Activated naive CD4-positive, alpha-beta T cell treated with anti-CD3 and anti-CD28 coated beads, Interleukin-2, amount 50 U/mL, for 16 hours (primary cell): Measurements from ENCODE around the gene GUCA2A.

ENCODE experiments used
- DNase-seq: peaks from one replicate; pipeline ENCODE4 v3.0.0-alpha.2; 2020

Gene GUCA2A

DNA sequence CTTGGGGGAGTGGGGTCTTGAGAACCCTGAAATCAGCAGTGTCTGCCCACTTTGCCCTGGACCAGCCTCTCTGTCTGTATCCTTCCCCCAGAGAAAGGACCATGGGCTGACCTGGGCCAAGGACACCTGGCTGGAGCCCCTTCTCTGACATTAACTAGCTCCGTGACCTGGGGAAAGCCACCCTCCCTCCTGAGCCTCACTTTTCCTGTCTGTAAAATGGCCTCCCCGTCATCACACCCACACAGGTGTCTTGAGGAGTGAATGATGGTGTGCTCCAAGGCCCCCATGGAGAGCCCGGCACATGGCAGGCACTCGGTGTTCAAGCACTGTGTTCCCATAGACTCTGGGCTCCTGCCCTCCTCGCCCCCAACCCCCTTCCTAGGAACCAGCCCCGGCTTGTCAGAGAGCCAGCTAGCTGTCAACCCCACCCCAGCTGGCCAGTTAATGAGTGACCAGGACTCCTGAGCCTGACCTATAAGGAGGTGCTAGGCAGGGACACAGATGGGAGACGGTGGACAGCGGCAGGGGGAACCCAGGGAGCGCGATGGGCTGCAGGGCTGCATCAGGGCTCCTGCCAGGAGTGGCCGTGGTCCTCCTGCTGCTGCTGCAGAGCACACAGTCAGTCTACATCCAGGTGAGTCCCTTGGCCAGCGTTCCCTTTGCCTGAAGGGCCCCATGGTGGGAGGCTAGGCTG is 11.5 kb downstream of the GUCA2A start, which contains the start of gene GUCA2B:
GUCA2B (plus strand) TSS at position 504 of the 694 bp plus-strand sequence; CDS start at position 545, 41 bp downstream.
- DNase-seq, result no peak

DNA sequence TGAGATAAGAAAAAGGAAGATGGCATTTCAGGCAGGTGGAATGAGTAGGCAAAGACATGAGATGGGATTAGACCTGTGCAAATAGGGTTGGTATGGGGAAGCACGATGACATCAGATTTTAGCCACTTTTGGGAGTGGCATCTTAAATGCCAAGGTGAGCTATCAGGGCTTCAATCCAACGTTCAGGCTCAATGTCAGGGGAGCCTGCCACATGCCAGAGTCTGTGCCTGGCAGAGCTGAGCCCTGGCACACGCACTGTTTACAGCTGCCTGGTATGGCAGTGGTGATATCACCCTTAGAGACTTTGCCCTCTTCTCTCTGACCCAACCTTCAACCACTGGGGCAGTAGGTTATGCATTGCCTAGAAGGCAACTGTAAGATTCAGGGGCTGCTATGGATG is 12.4 kb downstream of the GUCA2A start:
- DNase-seq, result no peak

DNA sequence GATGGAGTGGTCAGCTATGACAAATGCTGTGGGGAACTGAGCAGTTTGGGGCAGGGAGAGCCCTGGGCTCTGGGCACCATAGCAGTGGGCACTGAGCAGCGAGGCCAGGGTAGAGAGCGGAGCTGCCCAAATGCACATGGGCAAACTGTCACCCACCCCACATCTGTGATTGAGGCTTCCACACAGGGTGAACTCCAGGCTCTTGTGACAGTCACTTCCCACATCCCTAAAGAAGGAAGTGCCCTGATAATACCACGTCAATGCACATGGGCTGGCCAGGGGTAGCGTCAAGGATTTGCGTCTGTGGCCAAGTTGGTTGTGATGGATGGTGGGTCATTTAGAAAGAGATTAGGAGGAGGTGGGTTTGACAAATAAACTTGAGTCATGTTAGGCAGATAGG is 13.9 kb downstream of the GUCA2A start:
- DNase-seq, result no peak

DNA sequence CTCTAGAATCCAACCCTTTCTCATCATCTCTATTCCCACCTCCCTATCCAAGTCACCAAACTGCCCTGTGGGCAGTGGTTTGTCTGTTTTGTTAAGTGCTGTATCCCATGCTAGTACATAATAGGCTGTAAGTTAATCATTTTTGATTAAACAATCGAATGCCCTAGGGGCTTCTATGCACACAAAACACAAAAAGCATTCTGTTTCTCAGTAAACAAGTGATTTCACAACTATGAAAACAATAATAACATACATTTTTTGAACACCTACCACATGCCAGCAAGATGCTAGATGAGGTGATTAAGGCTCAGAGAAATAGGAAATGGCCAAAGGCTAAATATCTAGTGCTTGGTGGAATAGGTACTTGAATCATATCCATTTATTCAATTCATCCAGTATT is 16.4 kb downstream of the GUCA2A start:
- no peak for DNase-seq

DNA sequence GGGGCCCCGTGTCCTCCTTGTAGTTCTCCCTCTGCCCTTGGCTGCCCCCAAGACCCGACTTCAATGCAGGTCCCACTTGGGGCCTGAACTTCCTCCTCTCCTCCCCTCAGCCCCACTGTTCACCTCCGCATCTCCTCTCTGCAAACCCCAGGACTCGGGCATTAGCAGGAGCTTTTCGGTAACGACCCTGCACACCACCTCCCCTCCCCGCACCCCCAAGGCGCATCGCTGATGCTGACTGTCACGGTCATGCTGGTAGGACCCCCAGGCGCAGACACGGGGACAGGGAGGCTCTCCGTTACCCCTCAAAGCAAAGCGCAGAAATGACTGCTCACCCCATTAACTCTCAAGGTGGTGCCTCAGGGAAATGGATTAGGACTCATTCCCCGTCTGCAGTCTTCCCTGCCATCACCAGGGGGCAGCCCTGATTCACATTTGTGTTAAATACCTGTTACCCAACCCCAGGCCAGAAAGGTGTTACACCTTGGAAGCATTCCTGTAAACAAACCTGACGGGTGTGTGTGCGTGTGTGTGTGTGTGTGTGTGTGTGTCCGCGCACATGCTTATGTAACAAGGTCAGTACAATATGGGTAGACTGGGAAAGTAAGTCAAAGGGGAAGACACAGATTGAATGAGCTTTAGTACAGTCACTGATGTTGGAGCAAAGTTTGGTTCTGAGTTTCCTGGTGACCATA is 17.8 kb downstream of the GUCA2A start:
- peak; percentile 76 for DNase-seq

DNA sequence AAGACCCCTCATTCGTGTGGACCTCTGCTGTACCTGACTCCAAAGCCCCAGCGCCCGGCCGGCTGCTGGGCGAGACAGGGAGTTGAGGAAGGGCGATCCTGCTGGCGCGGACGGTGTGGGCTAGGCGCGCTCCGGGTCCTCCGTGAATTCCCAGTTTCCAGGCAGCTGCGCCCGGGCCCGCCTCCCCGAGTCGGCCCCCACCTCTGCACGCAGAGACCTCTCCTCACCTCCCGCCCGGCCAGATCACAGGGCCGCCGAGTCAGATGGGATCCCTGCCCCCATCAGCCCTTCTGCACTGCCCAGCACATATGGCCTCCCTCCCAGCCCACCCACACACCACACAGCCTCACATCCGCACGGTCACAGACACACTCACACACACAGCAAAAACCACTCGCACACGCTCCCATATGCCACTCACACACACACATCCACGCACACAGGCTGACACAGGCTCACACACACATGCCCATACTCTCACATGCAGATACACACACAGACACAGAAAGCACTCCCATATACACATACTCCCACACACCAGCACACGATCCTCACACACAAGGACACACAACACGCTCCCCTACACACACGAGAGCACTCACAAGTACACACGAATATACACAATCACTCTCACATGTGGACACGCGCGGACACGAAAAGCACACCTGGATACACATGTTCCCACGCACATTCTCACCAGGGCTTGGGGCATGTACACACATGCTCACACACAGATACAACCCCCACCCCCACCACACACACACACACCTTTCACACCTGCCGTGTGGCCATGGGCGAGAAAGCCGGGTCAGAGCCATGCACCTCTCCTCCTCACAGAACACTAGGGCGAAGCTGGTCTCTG is 18.6 kb downstream of the GUCA2A start:
- DNase-seq, result no peak

DNA sequence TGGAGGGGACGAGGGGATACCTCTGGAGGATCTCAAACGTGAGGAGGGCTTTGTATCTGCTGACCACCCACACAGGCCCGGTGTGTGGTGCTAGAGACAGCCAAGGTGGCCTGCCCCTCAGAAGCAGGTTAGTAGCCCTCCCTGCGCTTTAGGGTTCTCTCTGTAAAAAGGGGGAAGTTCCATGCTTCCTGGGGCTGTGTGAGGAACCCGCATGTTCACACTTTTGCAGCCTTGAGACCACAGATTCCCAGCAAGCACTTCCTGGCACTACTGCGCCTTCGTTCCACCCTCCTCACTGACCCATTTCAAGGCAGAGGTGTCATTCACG is 19.2 kb downstream of the GUCA2A start:
- DNase-seq, result no peak

DNA sequence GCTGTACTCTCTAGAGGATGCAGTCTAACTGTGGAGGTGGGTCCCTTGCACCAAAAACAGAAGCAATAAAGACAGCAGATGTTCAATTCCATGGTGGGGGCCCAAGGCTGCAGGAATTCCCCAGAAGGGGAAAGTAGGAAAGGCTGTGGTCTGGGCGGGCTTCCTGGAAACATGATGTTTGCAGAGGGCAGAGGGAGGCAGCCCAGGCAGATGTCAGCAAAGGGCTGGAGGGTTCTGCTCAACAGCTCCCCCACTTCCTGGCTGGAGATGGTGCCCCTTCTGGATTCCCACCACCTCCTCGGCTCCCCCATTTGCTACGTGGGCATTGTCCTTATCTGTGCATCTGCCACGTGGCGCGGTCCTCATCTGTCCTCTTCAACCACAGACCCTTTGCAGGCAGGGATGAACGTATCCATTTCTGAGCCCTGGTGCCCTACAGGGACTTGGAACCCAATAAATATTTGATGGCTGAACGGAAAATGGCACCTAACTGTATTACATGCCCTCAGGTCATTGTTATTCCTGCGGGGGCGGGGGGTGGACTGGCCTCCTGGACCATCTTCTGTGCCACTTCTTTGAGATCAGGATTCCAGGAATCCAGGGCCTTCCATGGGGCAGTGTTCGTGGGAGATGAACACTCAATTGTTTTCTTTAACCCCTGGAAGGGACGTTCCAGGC is 19.7 kb downstream of the GUCA2A start:
- no peak for DNase-seq

DNA sequence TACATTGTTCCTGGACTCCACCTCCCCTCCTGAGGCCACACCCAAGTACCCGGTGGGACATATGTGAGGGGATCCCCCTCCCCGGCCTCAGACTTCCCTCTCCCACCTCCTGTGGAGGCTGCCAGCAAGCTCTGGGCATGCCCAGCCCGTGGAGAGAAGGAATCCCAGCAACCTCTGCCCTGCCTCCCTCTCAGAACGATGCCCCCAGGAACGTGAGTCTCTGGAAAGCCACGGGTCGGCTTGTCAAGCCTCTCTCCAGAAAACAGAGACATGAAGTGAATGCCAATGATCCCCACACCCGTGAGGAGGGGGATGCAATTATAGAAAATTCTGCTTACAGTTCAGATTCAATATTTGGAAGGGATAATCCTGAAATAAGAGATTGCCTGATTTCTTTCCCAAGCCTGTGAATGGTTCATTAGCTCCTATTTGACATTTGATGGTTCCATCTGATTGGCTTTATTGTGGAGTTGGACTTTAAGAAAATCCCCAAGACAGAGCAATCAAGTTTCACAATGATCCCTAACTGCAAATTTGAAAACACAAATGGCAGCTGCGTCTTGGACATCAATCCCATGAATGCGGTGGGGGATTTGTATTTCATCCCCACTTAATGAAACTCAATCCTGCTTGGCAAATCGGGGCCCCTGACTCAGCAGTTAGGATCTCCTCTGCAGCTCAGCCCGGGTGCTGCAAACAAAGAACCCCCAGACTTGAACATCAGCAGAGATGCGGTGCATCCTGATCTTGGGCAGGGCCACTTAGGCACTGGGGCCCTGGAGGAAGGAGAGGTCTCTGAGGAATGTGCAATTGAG is 20.4 kb downstream of the GUCA2A start:
- DNase-seq, result no peak

DNA sequence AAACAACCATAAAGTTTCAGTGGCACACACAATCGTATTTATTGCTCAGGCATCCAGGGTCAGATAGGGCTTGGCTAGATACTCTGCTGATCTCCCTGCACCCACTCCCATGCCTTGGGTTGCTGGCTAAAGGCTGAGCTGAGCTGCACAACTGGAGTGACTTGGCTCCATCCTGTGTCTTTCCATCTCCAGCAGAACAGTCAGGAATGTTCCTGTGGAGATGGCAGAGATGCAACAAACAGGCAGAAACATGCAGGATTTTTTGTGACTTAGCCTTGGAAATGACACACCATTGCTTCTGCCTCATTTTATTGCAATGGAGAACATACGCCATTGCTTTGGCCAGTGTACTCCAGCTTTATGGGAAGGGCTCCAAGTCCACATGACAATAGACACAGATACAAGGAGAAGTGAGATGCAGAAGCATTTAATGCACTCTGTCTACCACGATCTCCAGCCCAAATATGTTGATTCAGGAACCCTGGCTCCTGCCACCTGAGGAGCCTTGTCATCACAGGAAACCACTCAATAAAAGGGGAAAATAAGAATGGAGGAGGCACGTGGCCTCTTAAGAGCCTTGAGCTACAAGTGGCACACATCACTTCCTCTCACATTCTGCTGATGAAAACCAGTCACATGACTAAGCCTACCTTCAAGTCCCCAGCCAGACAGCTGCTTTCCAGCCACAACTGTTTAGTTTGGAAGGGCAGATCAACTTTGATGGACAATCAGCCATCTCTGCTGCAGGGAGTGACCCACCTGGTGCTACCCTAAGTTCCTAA is 21.5 kb downstream of the GUCA2A start:
- no peak for DNase-seq

DNA sequence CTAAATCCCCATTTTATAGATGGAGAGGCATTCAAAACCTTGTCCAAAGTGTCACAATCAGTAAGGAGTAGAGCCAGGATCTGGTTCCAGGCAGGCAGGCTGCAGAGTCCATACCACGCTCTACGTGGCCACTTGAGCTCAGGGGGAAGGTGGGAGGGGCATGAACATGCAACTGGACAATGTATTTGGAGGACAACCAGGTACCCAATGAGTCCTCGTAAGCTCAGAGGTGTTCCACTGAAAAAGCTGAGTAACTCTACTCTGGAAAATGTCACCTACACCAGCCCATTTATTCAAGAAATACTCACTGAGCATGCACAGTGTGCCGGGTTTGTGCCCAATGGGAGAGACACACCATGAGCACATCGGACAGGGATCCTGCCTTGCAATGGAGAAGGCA is 22.6 kb downstream of the GUCA2A start:
- DNase-seq, result no peak

DNA sequence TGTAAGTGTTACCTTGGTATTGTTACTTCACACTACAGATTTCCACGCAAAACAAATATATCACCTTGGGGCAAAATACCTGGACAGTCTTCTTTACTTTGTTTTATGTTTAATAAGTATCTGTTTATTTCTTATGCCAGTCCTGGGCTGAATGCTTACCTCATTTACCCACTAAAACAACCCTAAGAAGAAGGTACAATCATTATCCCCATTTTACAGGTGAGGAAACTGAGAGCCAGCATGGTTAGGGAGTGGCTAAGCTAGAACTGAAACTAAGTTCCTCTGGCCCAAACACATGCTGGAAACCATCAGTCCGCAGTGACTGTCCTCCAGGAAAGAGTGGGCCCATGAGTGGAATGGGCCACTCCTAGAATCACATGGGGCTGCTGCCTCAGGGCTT is 24.4 kb downstream of the GUCA2A start:
- DNase-seq, result no peak

DNA sequence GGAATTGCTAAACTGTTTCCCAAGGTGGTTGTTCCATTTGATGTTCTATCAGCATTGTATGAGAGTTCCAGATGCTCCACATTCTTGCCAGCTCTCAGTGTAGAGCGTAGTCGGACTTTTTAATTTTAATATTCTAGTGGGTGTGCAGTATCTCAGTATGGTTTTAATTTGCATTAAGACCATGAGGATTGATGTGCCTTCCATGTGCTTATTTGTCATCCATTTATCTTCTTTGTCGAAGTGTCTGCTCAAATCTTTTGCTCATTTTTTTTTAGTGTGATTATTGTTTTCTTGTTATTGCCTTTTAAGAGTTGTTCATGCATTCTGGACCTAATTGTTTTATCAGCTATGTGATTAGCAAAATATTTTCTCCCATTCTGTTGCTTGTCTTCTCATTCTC is 25.1 kb downstream of the GUCA2A start:
- DNase-seq, result no peak

DNA sequence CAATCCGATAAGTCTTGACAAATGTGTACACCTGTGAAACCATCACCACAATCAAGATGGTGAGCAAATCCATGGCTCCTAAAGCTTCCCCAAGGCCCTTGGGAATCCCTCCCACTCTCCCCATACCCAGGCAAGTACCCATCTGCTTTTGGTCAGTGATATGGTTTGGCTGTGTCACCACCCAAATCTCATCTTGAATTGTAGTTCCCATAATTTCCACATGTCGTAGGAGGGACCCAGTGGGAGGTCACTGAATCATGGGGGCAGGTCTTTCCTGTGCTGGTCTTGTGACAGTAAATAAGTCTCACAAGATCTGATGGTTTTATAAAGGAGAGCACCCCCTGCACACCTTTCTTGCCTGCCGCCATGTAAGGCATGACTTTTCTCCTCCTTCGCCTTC is 26.0 kb downstream of the GUCA2A start:
- DNase-seq, result no peak

DNA sequence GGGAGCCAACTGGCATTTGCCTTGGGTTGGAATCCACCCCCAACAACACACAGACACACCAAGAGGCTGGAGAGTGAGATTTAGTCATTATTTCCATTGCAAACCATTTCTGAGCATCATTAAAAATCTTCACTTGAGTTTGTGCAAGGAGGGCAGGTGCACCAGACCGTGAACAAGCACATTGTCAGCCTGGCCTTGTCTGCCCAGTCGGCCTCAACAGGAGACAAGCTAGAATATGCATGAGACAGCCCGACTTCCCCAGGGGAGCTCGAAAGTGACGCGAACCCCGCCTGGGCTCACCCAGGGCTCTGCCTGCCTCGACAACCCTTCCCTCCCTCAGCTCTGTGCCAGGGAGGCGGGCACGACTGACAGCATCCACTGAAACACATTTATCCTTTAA is 26.8 kb downstream of the GUCA2A start:
- DNase-seq, result no peak

DNA sequence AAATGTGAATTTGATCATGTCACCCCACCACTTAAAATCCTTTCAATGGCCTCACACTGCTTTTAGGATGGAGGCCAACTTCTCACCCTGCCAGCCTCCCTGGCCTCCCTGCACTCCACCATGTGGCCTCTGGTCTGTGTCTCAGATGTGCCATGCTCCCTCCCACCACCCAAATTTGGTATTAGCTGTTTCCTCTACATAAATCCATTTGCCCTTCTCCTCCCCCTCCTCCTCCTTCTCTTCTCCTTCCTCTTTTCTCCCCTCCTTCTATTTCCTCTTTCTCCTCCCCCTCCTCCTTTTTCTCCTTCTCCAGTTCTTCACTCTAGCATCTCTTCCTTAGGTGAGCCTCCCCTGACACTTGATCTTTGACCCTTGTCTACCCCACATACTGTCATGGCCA is 28.1 kb downstream of the GUCA2A start:
- DNase-seq, result no peak

DNA sequence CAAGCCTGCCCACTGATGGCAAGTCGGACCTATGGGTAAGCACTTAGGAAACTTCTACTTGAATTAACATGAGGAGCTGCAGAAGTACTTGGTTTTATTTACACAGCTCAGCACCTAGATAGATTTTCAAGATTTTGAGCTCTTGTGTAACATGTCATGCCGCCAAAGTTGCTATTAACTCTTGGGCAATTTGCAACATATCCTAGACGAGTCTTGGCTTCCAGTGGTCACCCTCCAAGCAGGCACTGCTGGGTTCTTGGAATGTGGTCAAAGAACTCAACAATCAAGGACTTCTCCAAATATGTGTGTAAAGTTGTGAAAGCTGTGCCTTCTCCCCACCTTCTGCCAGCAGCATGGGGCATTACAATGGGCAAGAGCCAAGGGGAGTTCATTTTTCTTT is 29.1 kb downstream of the GUCA2A start:
- DNase-seq, result no peak

DNA sequence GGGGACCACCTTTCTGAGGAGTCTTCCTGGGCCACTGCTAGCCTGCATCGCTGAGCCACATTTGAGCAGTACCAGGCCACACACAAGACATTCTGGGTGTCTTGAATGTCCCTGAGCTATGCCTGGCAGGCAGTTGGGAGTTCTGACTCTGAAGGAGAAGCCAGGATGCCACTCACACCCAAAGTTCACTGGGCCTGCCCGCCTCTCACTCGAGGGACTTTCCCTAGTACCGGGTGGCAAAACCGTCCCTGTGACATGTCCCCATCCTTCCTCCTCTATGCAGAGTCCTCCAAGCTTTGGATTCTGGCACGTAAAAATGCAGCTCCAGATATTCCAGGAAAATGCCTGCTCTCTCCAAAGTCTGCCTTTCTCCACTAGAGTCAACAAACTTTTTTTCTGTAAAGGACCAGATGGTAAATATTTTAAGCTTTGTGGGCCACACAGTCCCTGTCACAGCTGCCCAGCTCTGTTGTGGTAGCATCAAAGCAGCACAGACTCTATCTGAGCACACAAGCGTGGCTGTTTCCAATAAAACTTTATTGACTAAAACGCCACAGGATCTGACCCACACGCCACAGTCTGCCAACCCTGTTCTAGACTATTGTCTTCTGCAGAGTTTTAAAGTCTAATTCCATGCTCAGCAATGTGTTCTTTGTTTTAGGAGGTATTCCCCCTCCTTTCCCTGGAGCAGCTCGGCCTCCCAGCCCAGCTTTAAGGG is 30.6 kb downstream of the GUCA2A start:
- DNase-seq, result no peak

DNA sequence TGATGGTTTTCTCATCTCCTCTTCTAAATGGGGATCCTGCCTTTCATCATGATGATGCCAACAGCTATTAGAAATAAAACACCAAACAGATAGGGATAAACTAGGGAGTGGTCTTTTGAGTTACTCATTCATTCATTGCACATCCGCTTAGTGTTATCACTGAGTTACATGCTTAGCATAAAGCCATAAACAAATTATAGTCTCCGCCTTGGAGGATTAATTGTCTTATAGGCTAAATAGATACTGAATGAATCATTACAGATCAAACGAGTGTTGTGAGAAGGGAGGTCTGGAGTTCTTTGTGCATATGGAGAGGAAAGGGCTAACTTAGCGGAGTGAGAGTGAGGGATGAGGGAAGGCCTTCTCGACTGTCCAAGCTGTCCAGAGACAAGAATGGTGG is 31.2 kb downstream of the GUCA2A start:
- no peak for DNase-seq

DNA sequence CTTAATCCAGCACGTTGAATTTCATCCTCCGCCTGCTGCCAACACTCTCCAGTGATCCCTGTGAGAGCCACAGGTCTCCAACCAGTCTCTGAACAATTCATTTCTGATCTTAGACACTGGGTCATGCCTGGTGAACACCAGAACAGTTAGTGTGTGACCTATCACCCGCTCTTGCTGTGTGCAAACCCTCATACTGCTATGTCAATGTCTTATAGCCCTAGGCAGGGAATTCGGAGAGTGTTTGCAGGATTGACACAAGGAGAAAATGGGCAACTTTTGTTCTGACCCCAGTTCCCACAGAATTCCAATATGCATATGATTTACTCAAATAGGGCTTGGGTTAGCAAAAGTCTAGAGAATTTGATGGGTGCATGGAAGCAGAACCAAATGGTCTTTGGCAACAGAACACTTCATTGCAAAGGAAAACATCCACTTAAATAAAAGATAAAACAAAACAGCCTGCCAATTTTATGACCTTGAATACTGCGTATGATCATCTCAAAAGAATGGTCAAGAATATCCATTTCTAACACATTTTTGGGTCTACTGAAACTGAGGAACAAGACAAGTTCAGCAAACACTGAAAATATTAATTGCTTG is 34.4 kb downstream of the GUCA2A start:
- no peak for DNase-seq

DNA sequence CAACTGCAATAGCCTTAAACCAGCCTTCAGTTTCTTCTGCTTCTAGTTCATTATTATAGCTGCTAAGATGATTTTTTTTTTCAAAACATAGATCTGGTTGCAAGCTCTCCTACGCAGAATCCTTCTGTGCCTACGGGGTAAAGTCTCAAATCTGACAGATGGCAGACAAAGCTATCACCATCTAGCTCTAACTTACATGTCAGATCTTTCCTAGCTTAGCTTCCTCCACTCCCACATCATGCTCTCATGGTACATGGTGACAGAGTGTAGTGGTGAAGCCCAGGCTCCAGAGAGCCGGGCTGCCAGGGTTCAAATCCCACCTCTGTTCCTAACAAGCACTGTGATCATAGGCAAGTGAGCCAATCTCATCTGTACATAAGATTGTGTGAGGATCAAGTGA is 35.6 kb downstream of the GUCA2A start:
- no peak for DNase-seq
